K562 (cell line): ENCODE data around the gene TESK2. TPM values are rescaled to one million over a fixed set of nuclear protein-coding genes. Genes with fewer than 3 reads are reported as not detected.

ENCODE experiments used
- ATF3 ChIP-seq, 2 experiments: fragments of 450-650 bp in 1 of 2; sonication (generic) in 1 of 2; formaldehyde crosslinking in 1 of 2; IDR thresholded peaks in 1 of 2; conservative IDR thresholded peaks in 1 of 2; 2 replicates each; pipeline versions ENCODE4 v1.6.1 to v1.8.1; 2016 to 2023; ENCODE audit warnings: mild to moderate bottlenecking in 2 of 2, moderate library complexity in 2 of 2, inconsistent platforms in 1 of 2, missing genetic modification reagents in 1 of 2
- CREB1 ChIP-seq, 2 experiments: sonication (generic) in 1 of 2; formaldehyde crosslinking in 1 of 2; IDR thresholded peaks; 2 replicates each; pipeline versions ENCODE4 v1.6.1 to v1.8.0; 2012 to 2022; ENCODE audit warnings: inconsistent platforms in 1 of 2, mild to moderate bottlenecking in 1 of 2, missing genetic modification reagents in 1 of 2, moderate library complexity in 1 of 2
- CTBP1 ChIP-seq: fragments of 450-650 bp; IDR thresholded peaks from 2 replicates; pipeline ENCODE4 v1.6.1; 2016; ENCODE audit warnings: borderline replicate concordance
- DDX20 ChIP-seq: fragments of 450-650 bp; IDR thresholded peaks from 2 replicates; pipeline ENCODE4 v1.6.1; 2016; ENCODE audit warnings: missing genetic modification characterization, low read depth, mild to moderate bottlenecking, missing compliant biosample characterization, moderate library complexity
- E2F1 ChIP-seq: sonication (generic); formaldehyde crosslinking; IDR thresholded peaks from 2 replicates; pipeline ENCODE4 v1.8.1; 2023; ENCODE audit warnings: mild to moderate bottlenecking, missing genetic modification reagents, moderate library complexity
- EP400 ChIP-seq: fragments of 450-650 bp; IDR thresholded peaks from 2 replicates; pipeline ENCODE4 v1.6.1; 2017; ENCODE audit warnings: antibody characterized with exemption, mild to moderate bottlenecking, moderate library complexity
- KDM1A ChIP-seq, 2 experiments: fragments of 450-650 bp; IDR thresholded peaks; 2 replicates each; pipeline ENCODE4 v1.6.1; 2016; ENCODE audit warnings: mild to moderate bottlenecking in 2 of 2
- NFE2 ChIP-seq: IDR thresholded peaks from 2 replicates; pipeline ENCODE4 v1.6.1; 2014; ENCODE audit warnings: antibody characterized with exemption, low read depth
- PBX2 ChIP-seq, 2 experiments: IDR thresholded peaks in 1 of 2; conservative IDR thresholded peaks in 1 of 2; 2 replicates each; pipeline ENCODE4 v1.6.1; 2016; ENCODE audit warnings: low read depth in 2 of 2, mild to moderate bottlenecking in 1 of 2, missing compliant biosample characterization in 1 of 2, missing genetic modification characterization in 1 of 2, moderate library complexity in 1 of 2
- POLR2B ChIP-seq: fragments of 450-650 bp; IDR thresholded peaks from 2 replicates; pipeline ENCODE4 v1.6.1; 2018; ENCODE audit warnings: low read depth; ENCODE audit not compliant: partially characterized antibody
- RBM22 ChIP-seq: fragments of 200-400 bp; formaldehyde crosslinking; IDR thresholded peaks from 2 replicates; pipeline ENCODE4 v1.6.1; 2018; ENCODE audit warnings: low read length, low read depth; ENCODE audit not compliant: poor library complexity, severe bottlenecking
- RFX1 ChIP-seq: fragments of 450-650 bp; IDR thresholded peaks from 2 replicates; pipeline ENCODE4 v1.6.1; 2016; ENCODE audit warnings: mild to moderate bottlenecking, moderate library complexity
- SAFB2 ChIP-seq: fragments of 200-400 bp; formaldehyde crosslinking; IDR thresholded peaks from 2 replicates; pipeline ENCODE4 v1.6.1; 2018; ENCODE audit warnings: borderline replicate concordance, low read length, low read depth, moderate library complexity; ENCODE audit not compliant: severe bottlenecking
- SMC3 ChIP-seq: conservative IDR thresholded peaks from 2 replicates; pipeline ENCODE4 v1.6.1; 2011; ENCODE audit warnings: low read depth, low read length, improper control_type of control experiment; ENCODE audit not compliant: insufficient read depth
- VEZF1 ChIP-seq: fragments of 200-800 bp; sonication (Bioruptor generic); IDR thresholded peaks from 2 replicates; pipeline ENCODE4 v1.6.1; 2017; ENCODE audit warnings: missing genetic modification characterization, missing compliant biosample characterization
- ZNF24 ChIP-seq: fragments of 450-650 bp; IDR thresholded peaks from 2 replicates; pipeline ENCODE4 v1.6.1; 2016
- ZNF445 ChIP-seq: fragments of 250-450 bp; sonication (Bioruptor Pico); IDR thresholded peaks from 2 replicates; pipeline ENCODE4 v1.4.0; 2020; ENCODE audit warnings: low read depth, mild to moderate bottlenecking, moderate library complexity
- ZNF583 ChIP-seq: fragments of 250-450 bp; sonication (Bioruptor Pico); IDR thresholded peaks from 2 replicates; pipeline ENCODE4 v1.4.0; 2020
- ZNF707 ChIP-seq: fragments of 250-450 bp; sonication (Bioruptor Pico); conservative IDR thresholded peaks from 2 replicates; pipeline ENCODE4 v1.8.0; 2022; ENCODE audit warnings: inconsistent platforms, mild to moderate bottlenecking, moderate library complexity
- ZNF717 ChIP-seq: fragments of 250-450 bp; sonication (Bioruptor Pico); IDR thresholded peaks from 2 replicates; pipeline ENCODE4 v1.5.0; 2021
- polyA plus RNA-seq, 8 experiments: library from polyadenylated mRNA; depleted of rRNA in 4 of 8; stranded (reverse) in 5 of 8; unstranded in 3 of 8; fragments of >200 nt; fragmentation: Nextera tagmentation in 2 of 8; fragmentation: Illumina TruSeq in 1 of 8; extraction: Ambion mirVana in 2 of 8; extraction: Trizol in 1 of 8; gene quantifications; 2 replicates each; pipeline versions ENCODE4 v1.2.1 to v1.2.3, GENCODE V29; 2011 to 2014; ENCODE audit warnings: inconsistent platforms in 1 of 8, missing spikeins in 1 of 8
- total RNA-seq, 7 experiments: library from RNA; depleted of rRNA in 6 of 7; stranded (reverse); fragments of >200 nt in 6 of 7; fragmentation: Illumina TruSeq in 2 of 7; extraction: Trizol in 2 of 7; gene quantifications; 2 replicates each; pipeline versions ENCODE4 v1.2.1 to v1.2.3, GENCODE V29; 2011 to 2021; ENCODE audit warnings: low replicate concordance in 1 of 7

TESK2 gene
- total and polyA plus RNA-seq, 9 of the 15 experiments (the other 6 are each of a cell fraction or from before 2014, with no cell fraction given) = 1.6 to 5.3 (median 3.7) TPM

- TF ChIP-seq ATF3 (IDR thresholded peaks at IDR 0.05) (peak; percentile 31; the same call in 1 of the 2 replicates), ATF3 (CRISPR knock-in tag; conservative IDR thresholded peaks at IDR 0.05) (no peak), RBM22 (no peak), NFE2 (peak; percentile 80), SAFB2 (no peak), ZNF445 (CRISPR knock-in tag) (no peak), ZNF583 (CRISPR knock-in tag) (no peak), VEZF1 (no peak), RFX1 (no peak), ZNF717 (CRISPR knock-in tag) (no peak), CTBP1 (peak; percentile 37; the same call in 1 of the 2 replicates), DDX20 (no peak), EP400 (no peak), ZNF24 (no peak), SMC3 (no peak), KDM1A (IDR thresholded peaks at IDR 0.05) (peak; percentile 54 to 59; a peak in 2 of 4 replicates), E2F1 (CRISPR knock-in tag) (no peak), ZNF707 (no peak), PBX2 (CRISPR knock-in tag; IDR thresholded peaks at IDR 0.05; ENCODE audit: low read depth) (no peak), PBX2 (tag; conservative IDR thresholded peaks at IDR 0.05; ENCODE audit: low read depth) (peak; percentile 68; the same call in 1 of the 2 replicates), CREB1 (IDR thresholded peaks at IDR 0.05) (no peak), CREB1 (CRISPR knock-in tag; IDR thresholded peaks at IDR 0.05) (no peak), POLR2B (no peak)
Measured at GRCh38 chr1:45329445-45329844, 161.5 kb downstream of the TESK2 start (continued).
